GM19328 (cell line): ENCODE measurements around the gene DR1.
"Not testable (repeated sequence)": the region's sequence is repeated elsewhere in the genome, so short reads cannot be mapped to it uniquely, and the experiment has no call there.

Experiments
- ATAC-seq: cut with Tn5 transposase; IDR thresholded peaks from one replicate; pipeline ENCODE4 v1.9.1; 2021; ENCODE audit warnings: mild to moderate bottlenecking, moderate library complexity; ENCODE audit not compliant: unreplicated experiment

DR1 gene

DNA sequence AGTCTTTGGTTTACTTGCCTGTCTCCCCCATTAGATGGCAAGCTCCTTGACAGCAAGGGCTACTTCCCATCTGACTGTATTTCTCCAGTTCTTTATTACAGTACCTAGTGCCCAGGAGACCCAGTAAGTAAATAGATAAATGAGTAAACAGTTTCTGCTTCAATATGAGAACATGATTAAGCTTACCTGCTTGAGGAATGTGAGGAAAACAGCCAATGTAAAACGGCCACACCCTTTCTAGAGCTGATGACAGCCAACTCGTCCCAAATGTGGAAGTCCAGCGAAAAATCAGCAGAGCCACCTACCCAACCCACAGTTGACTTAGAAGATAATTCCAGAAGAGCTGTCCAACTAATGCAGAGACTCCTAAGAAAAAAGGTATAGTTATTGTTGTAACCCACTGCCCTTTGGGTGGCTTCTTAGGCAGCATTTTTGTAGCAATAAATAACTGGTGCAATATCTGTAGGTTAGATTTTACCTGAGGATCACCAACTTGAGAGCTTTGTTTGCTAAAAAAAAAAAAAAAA is 6.5 kb upstream of the DR1 start:
- no peak for ATAC-seq

DNA sequence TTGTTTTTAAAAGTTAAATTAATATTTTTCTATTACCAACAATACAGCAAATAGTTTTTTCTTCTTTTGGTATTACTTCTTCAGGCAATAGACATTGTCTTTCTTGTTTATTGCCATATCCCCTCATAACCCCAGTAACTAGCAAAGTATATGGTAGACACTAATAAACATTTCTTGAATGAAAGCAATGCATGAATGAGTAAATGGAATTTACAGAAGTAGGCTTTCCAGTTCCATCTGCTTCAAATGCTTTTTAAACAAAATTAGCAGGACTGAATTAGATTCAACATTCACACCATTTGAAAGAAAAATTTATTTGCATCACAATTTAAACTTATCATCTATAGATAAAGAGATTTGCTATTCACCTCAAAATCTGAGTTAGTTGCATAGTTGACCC is 5.6 kb upstream of the DR1 start:
- ATAC-seq, result no peak

DNA sequence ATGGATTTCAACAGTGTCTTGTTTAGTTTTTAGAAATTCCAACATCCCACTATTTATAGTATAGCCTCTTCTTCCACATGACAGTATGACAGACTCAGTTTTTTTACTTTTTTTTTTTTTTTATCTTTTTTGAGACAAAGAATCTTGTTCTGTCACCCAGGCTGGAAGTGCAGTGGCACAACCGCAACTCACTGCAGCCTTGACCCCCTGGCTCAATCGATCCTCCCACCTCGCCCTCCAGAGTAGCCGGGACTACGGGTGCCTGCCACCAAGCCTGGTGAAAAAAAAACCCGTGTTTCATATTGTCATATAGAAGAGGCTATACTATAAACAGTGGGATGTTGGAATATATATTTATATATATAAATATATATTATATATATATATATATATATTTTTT is 1.2 kb upstream of the DR1 start:
- no peak for ATAC-seq

DNA sequence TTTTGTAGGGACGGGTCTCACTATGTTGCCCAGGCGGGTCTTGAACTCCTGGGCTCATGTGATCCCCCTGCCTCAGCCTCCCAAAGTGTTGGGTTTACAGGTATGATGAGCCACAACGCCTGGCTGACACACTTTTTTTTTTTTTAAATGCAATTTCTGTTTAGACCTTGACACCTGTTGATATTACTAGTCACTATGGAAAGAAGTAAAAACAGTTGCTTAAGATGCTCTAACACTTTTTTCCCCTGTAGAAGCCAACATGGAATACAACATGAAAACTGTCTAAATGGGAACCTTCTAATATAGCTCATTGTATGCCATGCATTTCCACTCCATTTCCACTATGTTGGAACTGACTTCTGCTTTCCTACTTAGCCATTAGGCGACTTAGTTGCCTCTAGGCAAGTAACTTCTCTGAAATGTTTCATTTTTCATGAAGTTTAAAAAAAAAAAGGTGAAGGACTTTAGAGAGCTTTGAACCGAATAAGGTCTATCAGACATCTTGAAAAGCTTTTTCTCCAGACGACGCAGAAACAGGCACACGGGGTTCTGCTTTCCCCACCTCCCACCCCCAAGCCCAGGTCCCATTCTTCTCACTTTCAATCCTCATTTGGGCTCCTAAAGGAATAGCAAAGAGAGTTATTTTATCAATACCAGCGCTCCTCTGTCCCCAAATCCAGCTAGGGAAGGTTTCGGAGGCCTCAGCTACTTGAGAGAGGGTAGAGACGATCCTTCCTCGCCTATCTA is 648 bp upstream of the DR1 start:
- no peak for ATAC-seq

DNA sequence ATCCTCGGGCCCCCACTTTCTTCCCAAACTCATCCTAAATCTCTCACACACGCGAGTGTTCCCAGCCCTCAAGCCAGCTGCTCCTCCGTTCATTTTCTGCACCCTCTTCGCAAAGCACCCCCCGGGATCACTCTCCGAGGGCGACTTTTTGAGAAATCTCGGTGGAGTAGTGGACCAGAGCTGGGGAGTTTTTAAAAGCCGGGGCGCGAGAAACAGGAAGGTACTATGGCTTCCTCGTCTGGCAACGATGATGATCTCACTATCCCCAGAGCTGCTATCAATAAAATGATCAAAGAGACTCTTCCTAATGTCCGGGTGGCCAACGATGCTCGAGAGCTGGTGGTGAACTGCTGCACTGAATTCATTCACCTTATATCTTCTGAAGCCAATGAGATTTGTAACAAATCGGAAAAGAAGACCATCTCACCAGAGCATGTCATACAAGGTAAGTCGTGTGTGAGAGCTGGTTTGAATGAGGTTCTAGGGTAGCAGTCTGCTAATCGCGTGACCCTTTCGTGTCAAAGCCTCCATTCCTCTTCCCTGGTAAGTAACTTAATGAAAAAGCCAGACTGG is 800 bp downstream of the DR1 start:
- ATAC-seq, result peak; percentile 15

DNA sequence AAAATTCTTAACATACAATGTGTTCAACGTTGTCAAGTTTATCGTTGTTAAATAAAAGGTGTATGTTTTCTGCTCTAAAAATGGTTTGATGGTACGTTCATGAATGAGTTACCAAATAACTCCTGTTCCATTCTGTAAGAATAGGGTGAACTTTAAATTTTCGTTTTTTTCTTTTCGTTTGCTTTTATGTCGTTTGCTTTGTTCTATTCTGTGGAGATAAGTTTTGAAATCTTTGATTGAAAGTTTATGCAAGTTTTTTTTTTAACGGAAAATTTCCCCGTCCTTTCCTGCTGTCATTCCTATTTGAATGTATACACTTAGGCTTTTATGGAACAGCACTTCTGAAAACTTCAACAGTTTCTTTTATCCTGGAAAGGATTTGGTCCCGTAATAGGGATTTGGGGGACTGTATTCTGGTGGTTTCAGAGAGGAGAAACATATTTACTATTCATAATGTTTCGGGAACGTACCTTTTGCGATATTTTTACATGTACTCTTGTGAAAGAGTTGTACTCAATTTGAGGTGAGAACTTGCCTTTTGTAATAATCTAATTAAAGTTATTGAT is 1.7 kb downstream of the DR1 start:
- no peak for ATAC-seq

DNA sequence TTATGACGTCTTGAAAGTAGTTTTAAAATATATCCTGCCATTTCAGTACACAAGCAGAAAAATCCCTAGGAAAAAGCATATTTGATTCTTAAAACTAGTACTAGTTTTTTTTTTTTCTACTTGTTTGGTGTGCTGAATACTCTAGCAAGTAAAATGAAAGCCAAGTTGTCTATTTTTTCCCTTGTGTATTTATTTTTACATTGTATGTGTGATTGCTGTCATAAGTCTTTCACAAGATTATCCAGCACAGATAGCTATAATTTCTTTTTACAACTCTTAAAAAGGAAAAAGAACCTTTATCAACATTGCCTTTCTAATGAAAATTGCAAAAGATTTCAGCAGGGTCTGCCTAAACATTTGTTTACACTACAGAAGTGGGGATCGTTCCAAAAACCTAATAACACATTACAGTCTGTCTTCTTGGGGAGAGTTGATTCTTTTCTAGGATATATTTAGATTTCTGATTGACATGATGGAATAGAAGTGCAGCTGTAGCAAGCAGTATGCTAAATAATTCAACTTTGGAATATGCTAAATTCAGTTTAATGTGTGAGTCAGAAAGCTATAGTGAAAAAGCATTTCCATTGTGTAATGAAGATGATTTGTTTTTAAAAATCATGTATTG is 2.5 kb downstream of the DR1 start:
- no peak for ATAC-seq

DNA sequence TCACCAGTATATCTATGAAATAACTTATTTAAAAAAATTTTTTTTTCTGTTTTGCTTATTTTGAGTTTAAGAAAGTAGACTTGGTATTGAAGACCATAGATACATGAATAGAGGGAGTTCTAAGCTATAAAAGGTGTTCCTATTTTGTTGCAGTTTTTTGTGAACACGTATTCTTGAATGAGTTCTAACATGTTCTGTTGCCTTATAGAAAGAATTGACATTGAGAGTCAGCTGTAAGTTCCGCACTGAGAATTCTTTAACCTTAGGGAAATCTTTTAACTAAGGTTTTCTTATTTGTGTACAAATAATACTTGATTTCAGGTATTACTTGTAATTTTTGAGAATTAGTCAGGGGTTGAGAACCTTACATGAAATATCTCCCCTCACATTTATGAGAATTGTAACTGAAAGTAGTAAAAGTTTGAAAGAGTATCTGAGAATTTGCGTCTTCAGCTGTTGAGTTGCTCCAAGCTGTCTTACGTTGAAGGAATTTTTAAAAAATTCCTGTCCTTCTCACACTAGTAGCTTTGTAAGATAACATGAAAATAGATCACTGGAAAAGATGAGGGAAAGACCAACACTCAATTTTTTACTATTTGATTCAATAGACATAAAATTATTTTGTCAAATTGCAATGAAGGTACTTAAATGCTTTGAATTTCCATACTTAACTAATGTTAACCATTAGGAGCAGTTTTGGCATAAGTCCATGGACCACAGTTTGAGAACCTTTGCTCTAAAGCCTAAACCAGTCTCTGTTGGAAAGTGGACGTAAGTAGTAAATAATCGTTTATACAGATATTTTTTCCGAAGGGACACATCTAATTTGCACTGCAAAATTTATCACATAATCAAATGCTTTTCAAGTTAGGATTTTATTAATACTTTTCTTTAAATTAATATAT is 3.8 kb downstream of the DR1 start:
- no peak for ATAC-seq

DNA sequence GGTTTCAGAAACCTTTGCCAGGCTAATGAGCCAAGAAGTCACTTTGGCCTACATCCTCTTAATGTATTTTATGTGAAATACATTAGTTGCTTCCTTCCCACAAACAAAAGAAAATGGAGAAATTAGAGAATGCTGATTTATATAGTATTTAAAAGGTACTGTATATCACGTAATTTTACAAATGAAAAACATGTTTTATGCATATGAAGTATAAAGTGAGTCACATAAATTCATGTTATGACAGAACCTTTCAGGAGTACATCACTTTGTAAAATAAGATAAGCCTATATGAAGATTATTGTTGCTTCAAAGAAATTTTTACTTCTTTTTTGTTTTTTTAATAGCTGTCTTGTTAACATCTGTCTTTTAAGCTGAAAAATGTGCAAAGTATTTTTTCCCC is 4.6 kb downstream of the DR1 start:
- ATAC-seq, result no peak

DNA sequence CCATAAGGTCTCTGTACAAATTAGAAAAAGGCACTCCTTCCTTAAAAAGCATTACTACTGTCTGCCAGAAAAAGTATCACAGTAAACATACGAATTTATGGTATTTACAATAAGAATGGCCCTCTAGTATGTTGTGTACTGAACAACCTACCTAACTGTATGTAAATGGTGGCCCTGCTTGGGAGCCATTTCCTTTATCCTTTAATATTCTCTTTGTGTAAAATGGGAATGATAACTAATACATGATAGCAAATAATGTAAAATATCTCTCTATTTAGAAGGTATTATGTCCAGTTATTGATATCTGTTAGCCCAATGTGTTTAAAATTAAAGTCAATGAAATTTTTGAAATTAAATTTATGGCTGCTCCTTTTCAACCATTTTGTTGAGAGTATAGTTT is 5.2 kb downstream of the DR1 start:
- ATAC-seq, result no peak

DNA sequence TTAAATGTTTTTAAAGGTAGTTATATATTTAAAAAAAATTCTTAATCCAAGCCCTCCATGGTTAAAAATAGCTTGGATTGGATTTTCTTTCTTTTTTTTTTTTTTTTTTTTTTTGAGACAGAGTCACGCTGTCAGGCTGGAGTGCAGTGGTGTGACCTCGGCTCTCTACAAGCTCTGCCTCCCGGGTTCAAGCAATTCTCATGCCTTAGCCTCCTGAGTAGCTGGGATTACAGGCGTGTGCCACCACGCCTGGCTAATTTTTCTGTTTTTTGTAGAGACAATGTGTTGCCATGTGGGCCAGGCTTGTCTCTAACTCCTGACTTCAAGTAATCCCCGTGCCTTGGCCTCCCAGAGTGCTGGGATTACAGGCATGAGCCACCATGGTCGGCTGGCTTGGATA is 5.6 kb downstream of the DR1 start:
- not testable (repeated sequence) for ATAC-seq

DNA sequence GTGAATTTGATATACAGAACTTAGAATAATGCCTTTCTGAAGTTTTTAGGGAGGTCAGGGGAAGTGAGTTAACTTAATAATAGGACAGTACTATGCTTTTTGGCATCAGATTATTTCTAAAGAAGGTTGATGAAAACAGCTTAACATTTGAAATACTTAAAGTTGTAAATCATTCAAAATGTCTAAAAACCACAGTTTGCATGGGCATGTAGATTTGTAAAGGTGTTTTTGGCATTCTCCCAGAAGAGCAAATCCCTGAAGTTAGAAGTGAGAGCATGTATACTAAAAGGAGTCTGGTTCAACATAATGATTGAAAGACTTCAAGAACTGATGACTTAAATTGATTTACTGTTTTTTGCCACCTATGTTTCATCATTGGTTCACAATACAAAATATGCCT is 6.7 kb downstream of the DR1 start:
- ATAC-seq, result no peak

DNA sequence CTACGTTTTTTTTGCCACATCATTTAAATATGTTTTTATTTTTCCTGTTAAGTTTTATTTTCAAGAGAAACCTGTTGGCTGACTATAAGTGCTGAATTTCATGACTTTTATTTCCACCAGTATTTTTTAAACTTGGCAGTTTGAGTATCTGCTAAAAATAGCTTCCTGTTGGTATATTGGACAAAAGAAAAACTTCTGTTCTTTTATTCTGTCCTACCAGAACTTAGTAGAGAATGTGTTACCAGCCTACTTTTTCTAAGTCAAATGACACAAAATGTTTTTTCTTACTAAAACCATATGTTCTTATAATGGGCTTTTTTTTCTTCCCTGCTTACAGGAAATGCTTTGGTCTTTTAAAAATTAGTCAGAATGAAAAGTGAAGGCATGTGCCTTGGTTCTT is 7.6 kb downstream of the DR1 start:
- ATAC-seq, result no peak

DNA sequence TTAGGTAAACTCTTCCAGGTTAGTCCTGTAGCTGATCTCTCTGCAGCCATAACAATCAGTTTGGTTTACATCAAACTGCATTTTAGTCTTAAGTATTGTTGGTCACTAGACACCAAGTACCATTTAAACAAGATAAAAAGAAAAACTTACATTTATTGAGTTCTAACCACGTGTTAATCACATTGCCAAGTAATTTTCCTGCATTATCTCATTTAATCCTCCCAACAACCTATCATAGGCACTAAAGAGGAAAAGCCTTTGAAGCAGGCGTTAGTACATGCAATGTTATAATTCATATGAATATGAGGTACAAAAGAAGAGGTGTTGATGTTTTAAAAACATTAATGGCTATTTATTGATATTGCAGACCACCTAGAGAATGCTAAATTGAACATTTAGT is 9.0 kb downstream of the DR1 start:
- ATAC-seq, result no peak

DNA sequence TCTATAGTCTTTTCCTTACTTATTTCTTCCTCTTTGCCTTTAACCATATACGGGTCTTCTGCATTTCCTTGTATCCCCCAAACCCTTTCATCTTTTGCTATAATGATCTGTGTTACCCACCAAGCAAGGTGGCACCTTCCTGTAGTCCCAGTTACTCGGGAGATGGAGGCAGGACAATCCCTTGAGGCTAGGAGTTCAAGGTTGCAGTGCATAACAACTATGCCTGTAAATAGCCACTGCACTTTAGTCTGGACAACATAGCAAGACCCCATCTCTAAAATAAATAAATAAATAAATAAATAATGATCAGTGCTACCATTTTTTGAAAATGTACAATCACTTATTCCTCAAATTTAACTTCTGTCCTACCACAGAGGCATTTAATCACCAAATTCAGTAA is 11.5 kb downstream of the DR1 start:
- ATAC-seq, result no peak

DNA sequence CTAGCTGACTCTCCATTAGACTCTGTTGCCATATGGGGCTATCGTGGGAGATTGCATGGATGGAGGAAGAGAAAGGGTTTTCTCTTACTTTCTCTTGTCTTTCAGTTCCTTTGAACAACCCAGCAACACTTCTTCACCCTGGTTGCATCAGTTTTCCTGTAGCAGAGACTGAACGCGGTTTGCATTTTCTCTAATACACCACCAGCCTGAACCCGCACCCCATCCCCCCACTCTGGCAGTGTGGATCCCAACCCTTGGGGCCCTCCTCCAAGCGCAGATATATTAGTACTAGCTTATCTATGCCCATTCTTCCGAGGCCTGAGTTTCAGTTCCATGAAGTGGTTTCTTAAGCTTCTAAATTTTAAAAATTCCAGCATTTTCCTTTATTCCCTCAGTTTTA is 12.6 kb downstream of the DR1 start:
- no peak for ATAC-seq

DNA sequence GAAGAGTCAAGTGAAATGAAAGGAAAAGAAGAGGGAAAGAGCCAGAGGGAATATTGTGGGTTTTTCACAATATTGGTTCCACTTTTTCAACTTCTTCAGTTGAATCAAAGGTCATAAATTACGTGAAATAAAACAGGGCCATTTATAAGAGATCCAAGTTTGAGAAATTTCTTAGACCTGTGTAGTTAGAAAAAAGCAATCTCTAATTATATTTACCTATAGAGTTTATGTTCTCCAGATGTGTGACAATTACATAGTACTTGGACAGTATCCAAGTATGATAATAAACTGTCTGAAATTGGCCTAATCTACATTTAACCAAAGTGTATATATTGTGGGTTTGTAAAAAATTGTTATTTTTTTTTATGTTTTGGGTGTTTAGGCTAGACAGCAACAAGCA is 14.4 kb downstream of the DR1 start:
- ATAC-seq, result no peak

DNA sequence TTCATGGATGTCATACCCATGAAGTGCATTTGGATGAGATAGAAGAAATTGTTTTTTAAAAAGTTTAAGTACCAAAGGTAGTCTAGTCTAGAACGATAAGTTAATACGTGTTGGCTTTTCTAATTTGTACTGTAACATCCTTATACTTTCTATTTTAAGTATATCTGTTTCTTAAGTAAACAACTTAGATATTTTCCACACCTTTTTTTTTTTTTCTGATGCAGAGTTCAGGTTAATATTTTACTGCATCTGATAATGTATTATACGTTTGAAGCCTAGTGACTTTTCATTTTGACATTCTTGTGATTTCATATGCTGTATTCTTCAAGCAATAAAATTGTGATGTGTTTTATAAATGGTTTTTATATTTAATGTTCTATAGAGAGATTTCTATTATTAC is 16.5 kb downstream of the DR1 start:
- no peak for ATAC-seq

DNA sequence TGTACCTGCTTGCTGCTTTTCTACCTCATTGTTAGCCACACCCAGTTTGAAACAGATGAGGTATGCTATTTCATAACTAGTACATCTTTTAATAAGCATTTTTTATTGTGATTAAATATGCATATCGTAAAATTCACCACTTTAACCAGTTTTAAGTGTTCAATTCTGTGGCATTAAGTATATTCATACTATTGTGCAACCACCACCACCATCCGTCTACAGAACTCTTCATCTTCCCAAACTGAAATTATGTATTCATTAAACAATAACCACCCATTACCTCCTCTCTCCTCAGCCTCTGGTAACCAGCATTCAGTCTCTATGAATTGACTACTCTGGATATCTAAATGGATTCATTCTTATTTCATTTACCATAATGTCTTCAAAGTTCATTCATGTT is 20.1 kb downstream of the DR1 start:
- no peak for ATAC-seq

DNA sequence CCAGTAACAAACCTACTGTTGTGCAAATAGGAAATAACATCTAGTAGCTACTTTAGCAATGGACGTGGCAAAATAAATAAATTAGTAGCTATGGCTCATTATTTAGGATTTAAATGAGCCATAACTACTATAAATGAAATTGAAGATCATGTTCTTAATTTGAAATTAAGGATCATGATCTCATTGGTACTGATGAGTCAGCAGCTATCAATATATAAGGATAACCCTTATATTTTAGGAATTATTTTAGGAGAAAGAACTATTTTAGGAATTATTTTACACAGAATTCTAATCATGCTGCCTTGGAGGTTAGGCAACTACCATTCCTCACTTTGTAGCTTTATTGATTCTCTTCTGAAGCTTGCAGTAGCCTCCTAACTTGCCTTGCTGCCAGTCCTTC is 24.0 kb downstream of the DR1 start:
- no peak for ATAC-seq
